HL-60 (cell line): ENCODE results near the gene CSF3.

Source experiments
- GABPA ChIP-seq: IDR thresholded peaks from 2 replicates; pipeline ENCODE4 v1.6.1; 2012; ENCODE audit warnings: low read depth
- POLR2AphosphoS5 ChIP-seq: IDR thresholded peaks from 2 replicates; pipeline ENCODE4 v1.6.1; 2012; ENCODE audit warnings: low read depth
- REST ChIP-seq: IDR thresholded peaks from 2 replicates; pipeline ENCODE4 v1.6.1; 2012; ENCODE audit warnings: low read depth; ENCODE audit not compliant: insufficient replicate concordance
- TF ChIP-seq, protein P1 (sequence below): IDR thresholded peaks from one replicate; pipeline ENCODE4 v1.5.1; 2011; ENCODE audit warnings: low read length, control low read depth, inconsistent platforms; ENCODE audit not compliant: insufficient read depth

DNA sequence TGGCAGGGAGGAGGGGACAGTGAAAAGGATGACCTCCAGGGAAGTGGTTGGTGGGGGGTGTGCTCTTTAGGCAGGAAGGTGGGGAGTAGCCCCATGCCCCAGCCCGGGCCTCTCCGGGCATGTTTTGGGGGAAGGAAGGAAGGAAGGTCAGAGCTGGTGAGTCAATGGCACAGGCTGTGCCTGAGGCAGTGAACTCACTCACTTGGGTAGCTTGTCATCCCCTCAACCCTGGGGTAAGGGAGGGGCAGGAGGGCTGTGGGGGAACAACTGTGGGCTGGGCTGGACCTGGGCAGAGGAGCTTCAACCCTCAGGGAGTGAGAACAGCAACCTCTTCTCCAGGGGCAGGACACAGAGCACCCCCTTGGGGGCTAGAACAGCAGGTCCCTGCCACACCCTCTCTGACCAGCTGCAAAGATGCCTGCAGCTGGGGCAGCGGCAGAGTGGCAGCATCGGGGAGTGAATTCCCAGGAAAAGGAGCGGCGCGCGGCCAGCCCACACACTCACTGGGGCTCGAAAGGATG lies 6.3 kb downstream of the CSF3 start:
- TF ChIP-seq, protein P1, sequence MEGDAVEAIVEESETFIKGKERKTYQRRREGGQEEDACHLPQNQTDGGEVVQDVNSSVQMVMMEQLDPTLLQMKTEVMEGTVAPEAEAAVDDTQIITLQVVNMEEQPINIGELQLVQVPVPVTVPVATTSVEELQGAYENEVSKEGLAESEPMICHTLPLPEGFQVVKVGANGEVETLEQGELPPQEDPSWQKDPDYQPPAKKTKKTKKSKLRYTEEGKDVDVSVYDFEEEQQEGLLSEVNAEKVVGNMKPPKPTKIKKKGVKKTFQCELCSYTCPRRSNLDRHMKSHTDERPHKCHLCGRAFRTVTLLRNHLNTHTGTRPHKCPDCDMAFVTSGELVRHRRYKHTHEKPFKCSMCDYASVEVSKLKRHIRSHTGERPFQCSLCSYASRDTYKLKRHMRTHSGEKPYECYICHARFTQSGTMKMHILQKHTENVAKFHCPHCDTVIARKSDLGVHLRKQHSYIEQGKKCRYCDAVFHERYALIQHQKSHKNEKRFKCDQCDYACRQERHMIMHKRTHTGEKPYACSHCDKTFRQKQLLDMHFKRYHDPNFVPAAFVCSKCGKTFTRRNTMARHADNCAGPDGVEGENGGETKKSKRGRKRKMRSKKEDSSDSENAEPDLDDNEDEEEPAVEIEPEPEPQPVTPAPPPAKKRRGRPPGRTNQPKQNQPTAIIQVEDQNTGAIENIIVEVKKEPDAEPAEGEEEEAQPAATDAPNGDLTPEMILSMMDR = no peak
- TF ChIP-seq REST = no peak
- TF ChIP-seq POLR2AphosphoS5 = no peak
- TF ChIP-seq GABPA = no peak
